ENCODE results near the gene MPL.

The MPL gene

DNA sequence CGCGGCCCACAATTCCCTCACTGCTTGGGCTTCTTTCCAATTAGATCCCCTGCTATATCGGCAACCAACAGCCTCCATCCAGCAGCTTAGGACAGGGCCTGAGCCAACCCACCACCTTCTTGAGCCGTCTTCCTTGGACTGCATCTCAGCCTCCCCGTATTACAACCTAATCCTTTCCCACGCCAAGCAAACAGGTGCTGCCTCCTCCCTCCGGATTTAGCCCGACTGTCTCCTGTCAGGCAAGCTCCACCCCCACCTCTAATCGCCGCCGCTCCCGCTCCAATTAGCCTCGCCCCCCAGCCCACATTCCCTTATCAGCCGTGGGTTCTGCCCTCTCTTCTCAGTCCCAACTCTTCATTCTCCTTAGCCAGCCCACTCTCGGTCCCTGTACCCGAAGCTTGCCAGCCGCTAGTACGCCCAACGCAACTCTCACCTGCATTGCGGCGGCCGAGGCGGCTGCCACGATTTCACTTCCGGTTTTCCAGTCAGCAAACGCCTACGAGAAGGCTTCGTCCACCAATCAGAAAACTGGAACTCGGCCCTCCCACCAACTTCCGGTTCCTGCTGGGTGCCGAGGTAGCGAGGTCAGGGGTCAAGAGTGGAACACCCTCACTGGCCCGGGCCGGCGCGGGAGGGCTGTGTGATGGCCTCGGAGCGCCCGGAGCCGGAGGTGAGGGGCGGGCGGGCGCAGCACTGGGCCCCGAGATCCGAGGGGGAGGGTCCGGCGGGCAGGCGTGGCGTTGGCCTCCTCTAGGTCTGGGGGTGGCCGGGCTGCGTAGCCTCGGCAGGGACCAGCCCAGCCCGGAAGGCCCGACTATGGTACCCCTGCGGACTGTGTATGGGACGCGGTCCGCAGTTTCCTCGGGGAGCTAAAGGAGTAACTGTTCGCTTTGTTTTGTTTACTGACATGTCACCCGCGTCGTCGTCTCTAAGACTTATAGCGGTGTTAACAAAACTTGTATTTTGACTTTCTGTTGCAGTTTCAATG is 52.0 kb downstream of the MPL start, which contains the start of the genes MED8 and SZT2 (continued):
- TF ChIP-seq FEZF1 (tag by site-specific recombination; IDR thresholded peaks at IDR 0.05) (no peak), ZNF544 (tag by site-specific recombination; IDR thresholded peaks at IDR 0.05) (no peak), ZNF2 (tag by site-specific recombination; IDR thresholded peaks at IDR 0.05) (peak; percentile 35), ZNF16 (tag by site-specific recombination; IDR thresholded peaks at IDR 0.05; ENCODE audit: low read depth) (no peak), ZNF24 (tag by site-specific recombination; IDR thresholded peaks at IDR 0.05) (peak; percentile 47; the same call in 1 of the 2 replicates), ZNF335 (tag by site-specific recombination; conservative IDR thresholded peaks at IDR 0.05) (peak; percentile 98), TRIM28 (IDR thresholded peaks at IDR 0.05; ENCODE audit: borderline replicate concordance, low read length) (no peak), RBAK (tag by site-specific recombination; IDR thresholded peaks at IDR 0.05) (no peak), ZSCAN16 (tag by site-specific recombination; IDR thresholded peaks at IDR 0.05) (0 out of 2 replicates have a peak, but pooled peaks have one; percentile 25), ZNF621 (tag by site-specific recombination; IDR thresholded peaks at IDR 0.05) (no peak), ZBTB1 (tag by site-specific recombination; IDR thresholded peaks at IDR 0.05) (no peak), GFI1B (tag by site-specific recombination; IDR thresholded peaks at IDR 0.05) (no peak), GLIS1 (tag by site-specific recombination; IDR thresholded peaks at IDR 0.05) (peak; percentile 60), ZNF677 (tag by site-specific recombination; IDR thresholded peaks at IDR 0.05) (no peak), ZNF394 (tag by site-specific recombination; IDR thresholded peaks at IDR 0.05; ENCODE audit: borderline replicate concordance) (peak; percentile 37; the same call in 1 of the 2 replicates), ZNF776 (tag by site-specific recombination; IDR thresholded peaks at IDR 0.05; ENCODE audit: borderline replicate concordance) (no peak), SCRT2 (tag by site-specific recombination; IDR thresholded peaks at IDR 0.05) (peak; percentile 100), ZNF112 (tag by site-specific recombination; IDR thresholded peaks at IDR 0.05) (no peak), ZNF211 (tag by site-specific recombination; IDR thresholded peaks at IDR 0.05; ENCODE audit: low read depth) (no peak), MYNN (tag by site-specific recombination; IDR thresholded peaks at IDR 0.05; ENCODE audit: borderline replicate concordance) (no peak; the same call in 1 of the 2 replicates), ZNF549 (tag by site-specific recombination; IDR thresholded peaks at IDR 0.05) (no peak), ZSCAN30 (tag by site-specific recombination; IDR thresholded peaks at IDR 0.05) (peak; percentile 64; the same call in 1 of the 2 replicates), WT1 (tag by site-specific recombination; IDR thresholded peaks at IDR 0.05) (no peak), ZNF23 (tag by site-specific recombination; IDR thresholded peaks at IDR 0.05; ENCODE audit: borderline replicate concordance) (no peak), ZNF585B (tag by site-specific recombination; IDR thresholded peaks at IDR 0.05) (no peak), ZNF311 (tag by site-specific recombination; IDR thresholded peaks at IDR 0.05; ENCODE audit: borderline replicate concordance) (no peak), ZNF114 (tag by site-specific recombination; IDR thresholded peaks at IDR 0.05) (no peak), ZNF830 (tag by site-specific recombination; IDR thresholded peaks at IDR 0.05; ENCODE audit: low read depth) (no peak)
- TF ChIP-seq, protein P1, sequence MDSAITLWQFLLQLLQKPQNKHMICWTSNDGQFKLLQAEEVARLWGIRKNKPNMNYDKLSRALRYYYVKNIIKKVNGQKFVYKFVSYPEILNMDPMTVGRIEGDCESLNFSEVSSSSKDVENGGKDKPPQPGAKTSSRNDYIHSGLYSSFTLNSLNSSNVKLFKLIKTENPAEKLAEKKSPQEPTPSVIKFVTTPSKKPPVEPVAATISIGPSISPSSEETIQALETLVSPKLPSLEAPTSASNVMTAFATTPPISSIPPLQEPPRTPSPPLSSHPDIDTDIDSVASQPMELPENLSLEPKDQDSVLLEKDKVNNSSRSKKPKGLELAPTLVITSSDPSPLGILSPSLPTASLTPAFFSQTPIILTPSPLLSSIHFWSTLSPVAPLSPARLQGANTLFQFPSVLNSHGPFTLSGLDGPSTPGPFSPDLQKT (IDR thresholded peaks at IDR 0.05; ENCODE audit: borderline replicate concordance, low read depth, low read length) = no peak
- TF ChIP-seq, protein P2, sequence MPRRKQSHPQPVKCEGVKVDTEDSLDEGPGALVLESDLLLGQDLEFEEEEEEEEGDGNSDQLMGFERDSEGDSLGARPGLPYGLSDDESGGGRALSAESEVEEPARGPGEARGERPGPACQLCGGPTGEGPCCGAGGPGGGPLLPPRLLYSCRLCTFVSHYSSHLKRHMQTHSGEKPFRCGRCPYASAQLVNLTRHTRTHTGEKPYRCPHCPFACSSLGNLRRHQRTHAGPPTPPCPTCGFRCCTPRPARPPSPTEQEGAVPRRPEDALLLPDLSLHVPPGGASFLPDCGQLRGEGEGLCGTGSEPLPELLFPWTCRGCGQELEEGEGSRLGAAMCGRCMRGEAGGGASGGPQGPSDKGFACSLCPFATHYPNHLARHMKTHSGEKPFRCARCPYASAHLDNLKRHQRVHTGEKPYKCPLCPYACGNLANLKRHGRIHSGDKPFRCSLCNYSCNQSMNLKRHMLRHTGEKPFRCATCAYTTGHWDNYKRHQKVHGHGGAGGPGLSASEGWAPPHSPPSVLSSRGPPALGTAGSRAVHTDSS (tag by site-specific recombination; IDR thresholded peaks at IDR 0.05) = 0 out of 2 replicates have a peak, but pooled peaks have one; percentile 8
- TF ChIP-seq, protein P3, sequence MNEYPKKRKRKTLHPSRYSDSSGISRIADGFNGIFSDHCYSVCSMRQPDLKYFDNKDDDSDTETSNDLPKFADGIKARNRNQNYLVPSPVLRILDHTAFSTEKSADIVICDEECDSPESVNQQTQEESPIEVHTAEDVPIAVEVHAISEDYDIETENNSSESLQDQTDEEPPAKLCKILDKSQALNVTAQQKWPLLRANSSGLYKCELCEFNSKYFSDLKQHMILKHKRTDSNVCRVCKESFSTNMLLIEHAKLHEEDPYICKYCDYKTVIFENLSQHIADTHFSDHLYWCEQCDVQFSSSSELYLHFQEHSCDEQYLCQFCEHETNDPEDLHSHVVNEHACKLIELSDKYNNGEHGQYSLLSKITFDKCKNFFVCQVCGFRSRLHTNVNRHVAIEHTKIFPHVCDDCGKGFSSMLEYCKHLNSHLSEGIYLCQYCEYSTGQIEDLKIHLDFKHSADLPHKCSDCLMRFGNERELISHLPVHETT (tag by site-specific recombination; IDR thresholded peaks at IDR 0.05) = no peak
- TF ChIP-seq, protein P4, sequence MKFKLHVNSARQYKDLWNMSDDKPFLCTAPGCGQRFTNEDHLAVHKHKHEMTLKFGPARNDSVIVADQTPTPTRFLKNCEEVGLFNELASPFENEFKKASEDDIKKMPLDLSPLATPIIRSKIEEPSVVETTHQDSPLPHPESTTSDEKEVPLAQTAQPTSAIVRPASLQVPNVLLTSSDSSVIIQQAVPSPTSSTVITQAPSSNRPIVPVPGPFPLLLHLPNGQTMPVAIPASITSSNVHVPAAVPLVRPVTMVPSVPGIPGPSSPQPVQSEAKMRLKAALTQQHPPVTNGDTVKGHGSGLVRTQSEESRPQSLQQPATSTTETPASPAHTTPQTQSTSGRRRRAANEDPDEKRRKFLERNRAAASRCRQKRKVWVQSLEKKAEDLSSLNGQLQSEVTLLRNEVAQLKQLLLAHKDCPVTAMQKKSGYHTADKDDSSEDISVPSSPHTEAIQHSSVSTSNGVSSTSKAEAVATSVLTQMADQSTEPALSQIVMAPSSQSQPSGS (tag by site-specific recombination; IDR thresholded peaks at IDR 0.05; ENCODE audit: low read depth) = no peak
- TF ChIP-seq, protein P5, sequence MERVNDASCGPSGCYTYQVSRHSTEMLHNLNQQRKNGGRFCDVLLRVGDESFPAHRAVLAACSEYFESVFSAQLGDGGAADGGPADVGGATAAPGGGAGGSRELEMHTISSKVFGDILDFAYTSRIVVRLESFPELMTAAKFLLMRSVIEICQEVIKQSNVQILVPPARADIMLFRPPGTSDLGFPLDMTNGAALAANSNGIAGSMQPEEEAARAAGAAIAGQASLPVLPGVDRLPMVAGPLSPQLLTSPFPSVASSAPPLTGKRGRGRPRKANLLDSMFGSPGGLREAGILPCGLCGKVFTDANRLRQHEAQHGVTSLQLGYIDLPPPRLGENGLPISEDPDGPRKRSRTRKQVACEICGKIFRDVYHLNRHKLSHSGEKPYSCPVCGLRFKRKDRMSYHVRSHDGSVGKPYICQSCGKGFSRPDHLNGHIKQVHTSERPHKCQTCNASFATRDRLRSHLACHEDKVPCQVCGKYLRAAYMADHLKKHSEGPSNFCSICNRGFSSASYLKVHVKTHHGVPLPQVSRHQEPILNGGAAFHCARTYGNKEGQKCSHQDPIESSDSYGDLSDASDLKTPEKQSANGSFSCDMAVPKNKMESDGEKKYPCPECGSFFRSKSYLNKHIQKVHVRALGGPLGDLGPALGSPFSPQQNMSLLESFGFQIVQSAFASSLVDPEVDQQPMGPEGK (tag by site-specific recombination; IDR thresholded peaks at IDR 0.05) = peak; percentile 82

Measured in HEK293 (cell line).